DMS53 treated with DMSO at 0.1 percent for 48 hours (cell line): ENCODE data around the gene GAL3ST1.
"Not testable (repeated sequence)": the region's sequence is repeated elsewhere in the genome, so short reads cannot be mapped to it uniquely, and the experiment has no call there.

ENCODE experiments used
- DNase-seq: peaks from one replicate; lab custom pipeline; 2025; ENCODE audit not compliant: unreplicated experiment; lab: John Stamatoyannopoulos, UW

GAL3ST1 gene

GRCh38 chr22:30565341-30565740 lies 9.1 kb downstream of the GAL3ST1 start:
- no peak for DNase-seq

DNA sequence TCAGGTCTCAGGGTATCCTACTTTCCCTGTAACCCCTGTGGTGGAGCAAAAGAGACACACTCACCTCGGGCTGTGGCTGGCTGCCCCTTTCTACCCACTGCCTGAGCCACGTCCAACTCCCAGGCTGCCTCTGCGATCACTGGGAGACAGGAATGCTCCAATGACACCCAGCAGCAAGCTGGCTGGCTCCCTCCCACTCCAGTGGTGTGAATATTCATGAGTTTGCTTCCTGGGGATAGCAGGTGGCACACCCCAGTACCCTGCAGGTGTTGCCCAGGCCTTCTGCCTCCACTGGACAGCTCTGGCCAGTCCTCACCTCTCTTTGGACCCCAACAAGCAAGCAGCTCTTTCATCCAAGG lies 9.7 kb downstream of the GAL3ST1 start:
- DNase-seq: no peak

DNA sequence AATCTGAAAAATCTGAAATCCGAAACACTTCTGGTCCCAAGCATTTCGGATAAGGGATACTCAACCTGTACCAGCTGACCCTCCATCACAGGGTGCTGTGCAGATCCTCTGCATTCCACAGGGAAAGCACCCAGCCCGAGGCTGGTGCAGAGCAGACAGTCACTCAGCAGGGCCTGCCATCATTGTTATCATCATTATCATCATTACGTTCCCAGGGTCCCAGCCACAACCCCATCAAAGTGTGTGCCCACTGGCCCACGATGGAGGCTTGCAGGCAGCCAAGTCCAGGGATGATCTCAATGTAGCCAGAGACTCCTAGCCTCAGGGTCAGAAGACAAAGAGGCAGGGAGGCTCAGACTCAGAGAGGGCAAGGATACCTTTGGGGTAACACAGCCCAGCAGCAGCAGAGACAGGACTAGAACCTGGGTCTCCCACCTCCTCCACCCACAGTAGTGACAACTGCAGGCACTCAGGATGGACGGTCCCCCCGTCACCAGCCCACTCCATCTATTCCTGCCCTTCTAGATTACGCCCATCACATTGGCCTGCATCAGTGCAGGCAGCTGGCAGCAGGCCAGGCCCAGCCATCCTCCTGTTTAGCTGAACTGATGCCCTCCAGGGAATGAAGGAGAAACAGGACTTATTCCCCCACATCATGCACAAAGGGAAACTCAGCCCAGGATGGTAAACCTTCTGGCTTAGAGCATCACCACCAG lies 10.3 kb downstream of the GAL3ST1 start:
- DNase-seq: no peak

- DNase-seq: no peak
Measured at GRCh38 chr22:30562366-30562765, 12.1 kb downstream of the GAL3ST1 start.

DNA sequence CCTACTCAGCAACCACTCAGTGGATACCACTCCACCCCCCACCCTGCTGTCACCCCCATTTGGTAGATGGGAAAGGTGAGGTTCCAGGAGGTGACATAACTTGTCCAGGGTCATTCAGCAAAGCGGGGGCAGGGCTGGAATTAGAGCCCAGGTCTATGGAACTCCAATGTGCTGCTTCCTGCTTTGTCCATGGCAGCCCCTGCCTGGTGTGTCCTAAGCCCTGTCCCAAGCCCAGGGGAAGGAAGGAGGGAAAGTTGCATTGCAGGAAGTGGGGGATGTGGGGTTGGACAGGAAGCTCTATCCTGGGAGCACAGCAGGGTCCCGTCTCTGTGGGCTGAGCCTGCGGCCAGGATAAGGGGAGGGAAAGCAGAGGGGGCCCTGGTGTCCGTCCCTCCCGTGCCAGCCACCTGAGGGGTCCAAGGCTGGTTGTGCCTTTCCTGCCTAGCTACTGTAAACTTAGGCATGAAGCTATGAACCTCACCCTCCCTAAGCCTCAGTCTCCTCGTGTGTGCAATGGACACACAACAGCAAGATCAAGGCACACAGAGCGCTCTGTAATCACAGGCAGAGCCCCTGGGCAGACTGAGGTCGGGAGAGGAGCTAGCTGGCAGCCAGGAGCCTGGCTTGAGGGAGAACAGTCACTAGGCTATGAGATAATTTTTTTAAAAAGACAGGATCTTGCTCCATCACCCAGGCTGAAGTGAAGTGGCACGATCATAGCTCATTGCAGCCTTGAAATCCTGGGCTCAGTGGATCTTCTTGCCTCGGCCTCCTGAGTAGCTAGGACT lies 12.9 kb downstream of the GAL3ST1 start:
- no peak for DNase-seq

DNA sequence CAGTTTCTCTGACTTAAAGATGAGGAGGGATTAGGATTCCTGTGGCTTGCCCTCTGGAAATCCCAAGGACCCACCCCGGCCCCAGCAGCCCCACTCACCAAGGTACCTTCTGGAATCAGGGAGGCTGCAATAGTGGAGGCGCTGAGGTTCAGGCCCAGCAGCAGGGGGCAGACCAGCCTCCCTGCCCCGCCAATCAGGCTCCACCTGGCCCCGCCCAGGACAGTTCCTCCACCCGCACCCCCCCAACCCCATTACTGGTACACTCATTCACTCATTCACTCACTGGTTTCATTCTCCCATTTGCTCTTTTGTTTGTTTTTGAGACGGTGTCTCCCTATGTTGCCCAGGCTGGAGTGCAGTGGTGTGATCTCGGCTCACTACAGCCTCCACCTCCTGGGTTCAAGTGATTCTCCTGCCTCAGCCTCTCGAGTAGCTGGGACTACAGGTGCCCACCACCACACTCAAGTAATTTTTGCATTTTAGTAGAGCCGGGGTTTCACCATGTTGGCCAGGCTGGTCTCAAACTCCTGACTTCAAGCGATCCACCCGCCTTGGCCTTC lies 13.7 kb downstream of the GAL3ST1 start:
- DNase-seq: not testable (repeated sequence)

GRCh38 chr22:30559889-30560288 lies 14.6 kb downstream of the GAL3ST1 start:
- DNase-seq: no peak

- DNase-seq: no peak
Measured at GRCh38 chr22:30557243-30557642, 17.2 kb downstream of the GAL3ST1 start.

DNA sequence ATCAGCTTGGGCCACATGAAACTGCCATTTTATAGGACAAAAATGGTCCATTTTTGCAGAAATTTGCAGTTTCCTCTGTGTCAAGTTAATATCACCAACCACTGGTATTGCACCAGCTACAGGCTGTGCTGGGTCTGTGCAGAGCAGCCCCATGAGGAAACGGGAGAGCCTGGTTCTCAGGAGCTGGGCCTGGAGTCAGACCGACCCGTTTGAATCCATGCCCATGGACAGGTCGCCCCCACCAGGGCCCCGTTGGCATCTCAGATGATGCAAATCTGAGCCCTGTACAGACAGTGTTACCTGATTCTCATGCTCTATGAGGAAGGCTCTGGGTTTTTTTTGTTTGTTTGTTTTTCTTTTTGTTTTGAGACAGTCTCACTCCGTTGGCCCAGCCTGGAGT lies 18.1 kb downstream of the GAL3ST1 start:
- no peak for DNase-seq

DNA sequence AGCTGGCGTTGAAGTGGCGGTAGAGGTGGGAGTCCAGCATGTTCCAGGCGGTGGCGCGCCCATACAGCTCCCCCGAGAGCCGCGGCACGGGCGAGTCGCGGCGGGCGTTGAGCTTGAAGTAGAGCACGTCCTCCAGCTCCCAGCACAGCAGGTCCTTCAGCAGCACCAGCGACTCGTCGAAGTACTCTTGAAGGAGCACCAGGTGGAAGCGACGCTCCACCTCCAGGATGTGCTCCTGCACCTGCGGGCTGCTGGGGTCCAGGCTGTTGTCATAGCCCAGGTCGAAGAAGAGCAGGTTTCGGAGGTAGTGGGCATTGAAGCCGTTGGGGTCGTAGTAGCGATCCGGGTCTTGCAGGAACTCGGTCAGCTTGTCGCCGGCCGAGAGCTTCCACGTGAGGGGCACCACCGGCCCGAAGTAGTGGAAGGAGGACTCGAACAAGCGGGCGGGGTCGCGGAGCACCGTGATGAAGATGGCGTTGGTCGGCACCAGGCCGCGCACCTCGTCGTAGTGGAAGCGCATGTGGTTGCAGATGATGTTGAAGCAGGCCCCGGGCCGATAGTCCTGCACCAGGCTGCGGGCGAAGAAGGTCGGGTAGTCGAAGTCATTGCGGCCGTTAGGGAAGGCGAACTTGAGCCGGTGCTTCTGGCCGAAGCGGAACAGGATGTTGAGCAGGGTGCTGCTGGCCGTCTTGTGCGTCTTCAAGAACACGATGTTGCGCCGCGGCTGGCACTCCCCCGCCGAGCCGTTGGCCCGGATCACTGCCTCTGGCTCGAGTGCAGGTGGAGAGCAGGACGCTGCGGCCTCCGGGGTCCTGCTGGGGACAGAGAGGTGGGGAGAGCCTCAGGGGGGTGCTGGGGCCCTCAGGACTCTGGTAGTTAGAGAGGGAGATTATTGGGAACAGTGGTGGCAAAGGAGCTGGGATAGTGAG lies 18.9 kb downstream of the GAL3ST1 start:
- no peak for DNase-seq

GRCh38 chr22:30553971-30554370 lies 20.5 kb downstream of the GAL3ST1 start:
- no peak for DNase-seq

GRCh38 chr22:30552719-30553118 lies 21.7 kb downstream of the GAL3ST1 start:
- DNase-seq: no peak

DNA sequence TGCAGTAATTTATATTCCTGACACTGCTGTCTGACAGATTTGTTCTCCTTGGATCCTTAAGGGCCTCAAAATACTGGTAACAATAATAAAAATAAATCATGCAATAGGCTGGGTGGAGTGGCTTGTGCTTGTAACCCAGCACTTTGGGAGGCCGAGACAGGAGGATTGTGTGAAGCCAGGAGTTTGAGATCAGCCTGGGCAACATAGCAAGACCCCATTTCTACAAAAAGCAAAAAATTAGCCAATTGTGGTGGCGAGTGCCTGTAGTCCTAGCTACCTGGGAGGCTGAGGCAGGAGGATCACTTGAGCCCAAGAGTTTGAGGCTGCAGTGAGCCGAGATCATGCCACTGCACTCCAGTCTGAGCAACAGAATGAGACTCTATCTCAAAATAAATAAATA lies 22.7 kb downstream of the GAL3ST1 start:
- DNase-seq: not testable (repeated sequence)

DNA sequence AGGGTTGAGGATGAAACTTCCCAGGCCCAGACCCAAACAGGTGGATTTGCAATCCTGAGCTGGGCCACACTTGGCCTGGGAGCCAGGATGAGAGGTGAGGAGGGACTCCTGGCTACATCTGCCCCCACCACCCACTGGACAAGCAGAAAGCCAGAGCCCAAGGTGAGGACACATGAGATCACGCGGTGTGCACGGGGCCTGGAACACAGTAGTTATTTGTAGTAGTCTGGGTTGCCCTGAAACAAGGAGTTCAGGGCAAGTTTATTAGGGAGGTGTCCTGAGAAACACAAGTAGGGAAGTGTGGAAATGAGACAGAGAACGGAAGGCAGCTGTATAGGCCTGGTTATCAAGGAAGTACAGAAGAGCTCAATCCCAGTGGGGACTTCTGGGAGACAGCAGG lies 27.3 kb downstream of the GAL3ST1 start:
- DNase-seq: no peak

DNA sequence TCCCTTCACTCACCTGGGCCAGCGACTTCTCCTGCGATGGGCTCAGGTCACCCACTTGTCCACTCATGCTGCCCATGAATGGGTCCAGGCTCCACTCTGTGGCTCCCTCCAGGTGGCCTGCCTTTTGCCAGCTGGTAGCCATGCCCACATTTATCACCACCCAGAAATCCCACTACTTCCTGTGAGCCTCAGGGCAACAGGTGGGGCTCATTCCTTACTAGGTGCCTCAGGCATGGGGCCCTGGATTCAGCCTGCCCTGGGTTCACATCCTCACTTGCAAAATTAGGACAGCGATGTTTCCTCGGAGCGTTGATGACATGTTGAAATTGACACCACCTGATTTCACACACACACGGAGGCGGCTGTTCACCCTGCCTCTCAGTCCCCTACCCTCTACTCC lies 27.8 kb downstream of the GAL3ST1 start, which contains the start of gene SEC14L6:
Gene SEC14L6 (minus strand): TSS at position 126 of the 400 bp plus-strand sequence. CDS start 59 bp downstream, at position 67.
- DNase-seq: no peak

DNA sequence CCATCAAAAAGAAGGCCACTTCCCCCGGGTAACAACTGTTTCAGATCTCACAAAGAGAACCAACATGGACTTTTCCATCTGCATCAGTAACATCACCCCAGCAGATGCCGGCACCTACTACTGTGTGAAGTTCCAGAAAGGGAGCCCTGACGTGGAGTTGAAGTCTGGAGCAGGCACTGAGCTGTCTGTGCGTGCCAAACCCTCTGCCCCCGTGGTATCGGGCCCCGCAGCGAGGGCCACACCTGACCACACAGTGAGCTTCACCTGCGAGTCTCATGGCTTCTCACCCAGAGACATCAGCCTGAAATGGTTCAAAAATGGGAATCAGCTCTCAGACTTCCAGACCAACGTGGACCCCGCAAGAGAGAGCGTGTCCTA lies 31.7 kb downstream of the GAL3ST1 start:
- DNase-seq: no peak

DNA sequence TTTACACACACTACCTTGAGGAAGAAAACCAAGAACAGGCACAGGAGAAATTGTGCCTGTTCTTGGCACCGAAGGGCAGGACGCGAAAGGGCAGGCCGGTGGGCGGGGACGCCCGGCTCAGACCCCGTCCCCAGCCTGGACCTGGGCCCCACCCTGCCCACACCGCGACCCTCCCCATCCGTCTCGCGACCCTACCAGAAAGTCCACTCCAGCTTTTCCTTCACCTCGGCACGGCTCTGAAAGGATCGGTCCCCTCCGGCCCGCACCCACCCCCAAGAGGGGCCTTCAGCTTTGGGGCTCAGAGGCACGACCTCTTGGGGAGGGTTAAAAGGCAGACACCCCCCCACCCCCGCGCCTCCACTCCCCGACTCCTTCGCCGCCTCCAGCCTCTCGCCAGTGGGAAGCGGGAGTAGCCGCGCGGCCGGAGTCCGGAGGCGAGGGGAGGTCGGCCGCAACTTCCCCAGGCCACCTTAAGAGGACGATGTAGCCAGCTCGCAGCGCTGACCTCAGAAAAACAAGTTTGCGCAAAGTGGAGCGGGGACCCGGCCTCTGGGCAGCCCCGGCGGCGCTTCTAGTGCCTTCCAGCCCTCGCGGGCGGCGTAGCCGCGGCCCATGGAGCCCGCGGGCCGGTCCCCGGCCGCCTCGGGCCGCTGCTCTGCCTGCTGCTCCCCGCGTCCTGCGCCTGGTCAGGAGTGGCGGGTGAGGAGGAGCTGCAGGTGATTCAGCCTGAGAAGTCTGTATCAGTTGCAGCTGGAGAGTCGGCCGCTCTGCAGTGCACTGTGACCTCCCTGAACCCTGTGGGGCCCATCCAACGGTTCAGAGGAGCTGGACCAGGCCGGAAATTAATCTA lies 32.3 kb downstream of the GAL3ST1 start:
- no peak for DNase-seq

DNA sequence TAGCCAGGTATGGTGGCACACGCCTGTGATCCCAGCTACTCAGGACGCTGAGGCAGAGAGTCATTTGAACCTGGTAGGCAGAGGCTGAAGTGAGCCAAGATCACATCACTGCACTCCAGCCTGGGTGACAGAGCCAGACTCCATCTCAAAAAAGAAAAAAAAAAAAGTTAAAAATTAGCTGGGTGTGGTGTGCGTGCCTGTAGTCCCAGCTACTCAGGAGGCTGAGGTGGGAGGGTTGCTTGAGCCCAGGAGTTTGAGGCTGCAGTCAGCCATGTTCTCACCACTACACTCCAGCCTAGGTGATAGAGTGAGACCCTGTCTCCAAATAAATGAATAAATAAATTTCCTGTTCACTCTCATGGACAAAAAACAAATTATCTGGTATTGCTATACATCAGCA lies 33.0 kb downstream of the GAL3ST1 start:
- DNase-seq: not testable (repeated sequence)

GRCh38 chr22:30539368-30539767 lies 35.1 kb downstream of the GAL3ST1 start:
- DNase-seq: no peak

- no peak for DNase-seq
Measured at GRCh38 chr22:30538280-30538679, 36.2 kb downstream of the GAL3ST1 start.
